NCI-H2081 (cell line): ENCODE data around the gene GPHN.
"Not testable (repeated sequence)": the region's sequence is repeated elsewhere in the genome, so short reads cannot be mapped to it uniquely, and the experiment has no call there.

Experiments
- DNase-seq, 2 experiments: peaks; one replicate each; lab custom pipeline; 2025; lab: John Stamatoyannopoulos, UW

The GPHN gene

DNA sequence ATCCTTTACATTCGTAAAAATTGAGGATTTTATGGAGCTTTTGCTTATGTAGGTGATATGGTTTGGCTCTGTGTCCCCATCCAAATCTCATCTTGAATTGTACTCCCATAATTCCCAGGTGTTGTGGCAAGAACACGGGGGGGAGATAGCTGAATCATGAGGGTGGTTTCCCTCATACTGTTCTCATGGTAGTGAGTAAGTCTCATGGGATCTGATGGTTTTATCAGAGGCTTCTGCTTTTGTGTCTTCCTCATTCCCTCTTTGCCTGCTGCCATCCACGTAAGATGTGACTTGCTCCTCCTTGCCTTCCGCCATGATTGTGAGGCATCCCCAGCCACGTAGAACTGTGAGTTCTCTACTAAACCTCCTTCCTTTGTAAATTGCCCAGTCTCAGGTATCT lies 5.1 kb upstream of the GPHN start:
- DNase-seq, result not testable (repeated sequence)

DNA sequence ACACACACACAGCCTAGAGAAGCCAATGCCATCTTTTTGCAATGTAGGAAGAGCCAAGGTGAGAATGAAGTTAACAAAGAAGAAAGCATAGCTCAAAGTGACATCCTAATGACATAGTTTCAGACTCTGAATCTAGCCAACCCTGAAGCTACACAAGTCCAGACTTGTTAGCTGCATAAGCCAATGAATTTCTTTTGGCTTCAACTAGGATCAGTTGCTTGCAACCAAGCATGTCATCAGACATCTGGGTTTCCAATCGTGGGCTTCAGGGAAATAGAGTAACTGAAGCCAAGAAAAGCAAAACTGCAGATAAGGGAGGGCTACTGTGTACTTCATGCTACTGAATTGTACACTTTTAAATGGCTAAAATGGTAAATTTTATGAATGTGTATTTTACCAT lies 4.4 kb upstream of the GPHN start:
- DNase-seq, result no peak

DNA sequence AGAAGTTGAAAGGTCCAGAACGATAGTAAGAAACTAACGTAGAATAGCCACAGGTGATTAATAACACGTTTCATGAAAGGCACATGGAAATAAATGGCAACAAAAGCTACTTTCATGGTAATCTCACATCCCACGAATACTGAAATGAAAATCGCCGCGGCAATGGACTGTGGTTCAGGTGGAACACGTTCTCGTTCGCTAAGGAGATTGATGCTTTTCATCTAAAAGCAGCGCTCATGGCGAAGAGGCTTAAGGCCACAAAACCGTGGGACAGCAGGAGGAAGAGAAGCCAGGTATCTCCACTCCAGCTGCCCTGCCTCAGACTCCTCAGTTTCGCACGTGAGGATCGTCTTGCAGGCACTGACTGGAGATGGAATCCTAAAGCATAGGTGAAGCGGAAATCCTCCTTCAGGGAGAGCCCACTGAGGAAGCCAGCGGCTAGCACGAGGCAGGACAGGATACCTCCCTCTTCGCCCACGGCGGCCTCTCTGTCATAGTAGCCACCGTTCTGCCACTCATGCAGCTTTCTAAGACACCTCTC lies 696 bp upstream of the GPHN start:
- peak; percentile 47 to 85 for DNase-seq

DNA sequence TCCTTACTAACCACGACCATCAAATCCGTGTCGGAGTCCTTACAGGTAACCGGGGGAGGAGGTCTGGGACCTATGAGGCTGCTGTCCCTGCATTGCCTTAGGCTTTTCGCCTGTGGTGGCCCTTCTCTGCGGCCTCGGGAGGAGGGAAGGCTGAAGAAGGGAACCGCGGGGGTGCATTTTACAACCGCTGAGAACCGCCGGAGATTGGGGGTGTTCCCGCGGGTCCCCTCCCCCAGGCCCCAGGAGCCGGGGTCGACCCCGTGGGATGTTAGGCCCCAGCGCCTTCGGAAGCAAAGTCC lies 549 bp downstream of the GPHN start:
- DNase-seq, result no peak

DNA sequence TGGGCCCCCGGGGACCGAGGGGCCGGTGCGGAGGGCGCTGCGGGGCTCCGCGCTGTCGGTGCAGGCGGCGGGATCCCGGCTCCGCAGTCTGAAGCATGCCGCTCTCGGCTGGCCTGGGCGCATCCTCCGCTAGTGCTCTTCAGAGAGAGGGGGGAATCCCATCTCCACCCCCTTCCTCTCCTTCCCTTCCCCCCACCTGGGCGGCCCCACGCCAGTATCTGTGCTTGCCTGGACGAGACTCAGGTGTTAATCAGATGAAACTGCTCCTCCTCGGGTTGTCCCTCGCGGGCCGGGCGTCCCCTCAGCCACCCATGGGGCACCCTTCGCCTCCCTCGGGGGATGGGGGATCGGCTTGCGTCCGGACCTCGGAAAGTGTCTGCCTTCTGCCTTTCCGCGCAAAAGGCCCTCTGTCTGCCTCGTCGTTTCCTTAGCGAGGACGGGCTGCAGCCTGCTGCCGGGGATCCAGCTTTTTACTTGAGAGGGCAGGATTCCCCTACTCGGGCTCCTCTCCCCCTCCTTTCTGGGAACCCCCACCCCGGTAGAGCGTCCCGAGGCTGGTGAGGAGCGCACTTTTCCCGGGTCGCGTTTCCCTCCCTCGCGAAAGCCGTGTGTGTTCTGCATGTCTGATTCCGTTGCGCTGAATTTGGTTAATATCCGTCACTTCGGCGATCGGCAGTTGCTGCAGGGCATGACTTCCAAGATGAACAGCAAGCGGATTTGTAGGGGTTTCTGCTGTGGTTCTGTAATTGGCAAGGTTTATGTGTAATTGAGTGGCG lies 1.1 kb downstream of the GPHN start:
- DNase-seq, result peak; percentile 14 to 60

DNA sequence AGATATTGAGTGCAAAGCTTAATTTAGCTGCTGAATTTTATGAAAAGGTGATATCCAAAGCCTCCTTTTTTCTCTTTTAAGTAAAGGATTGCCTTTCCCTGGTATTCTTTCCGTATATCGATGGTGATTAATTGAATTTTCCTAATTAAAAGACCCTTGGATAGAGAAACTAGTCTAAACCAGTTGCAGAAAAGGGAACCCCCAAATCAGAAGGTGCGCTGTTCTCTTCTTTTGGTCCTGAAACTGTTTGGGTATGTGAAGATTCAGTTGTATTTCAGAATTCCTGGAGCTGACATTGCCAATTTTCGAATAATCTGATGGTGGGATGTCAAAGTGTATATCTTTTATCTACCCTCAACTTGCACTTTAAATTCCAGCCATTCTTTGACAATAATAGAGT lies 1.9 kb downstream of the GPHN start:
- no peak for DNase-seq

DNA sequence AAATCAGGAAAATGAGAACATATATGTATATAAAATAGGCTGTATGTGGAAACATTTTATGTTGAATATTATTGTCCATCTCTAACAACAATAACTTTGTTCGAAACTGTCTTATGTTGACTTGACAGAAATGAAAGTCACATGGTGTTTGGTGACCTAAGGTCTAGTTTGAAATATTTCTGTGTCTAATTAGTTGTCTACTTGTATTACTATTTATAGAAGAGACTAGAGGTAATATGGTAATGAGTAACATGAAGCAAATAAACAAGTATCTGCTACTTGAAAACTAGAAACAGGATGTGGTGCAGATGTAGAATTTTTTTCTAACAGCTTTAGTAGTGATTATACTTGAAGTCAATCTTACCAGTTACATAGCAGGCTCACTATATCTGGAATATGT lies 3.9 kb downstream of the GPHN start:
- no peak for DNase-seq

DNA sequence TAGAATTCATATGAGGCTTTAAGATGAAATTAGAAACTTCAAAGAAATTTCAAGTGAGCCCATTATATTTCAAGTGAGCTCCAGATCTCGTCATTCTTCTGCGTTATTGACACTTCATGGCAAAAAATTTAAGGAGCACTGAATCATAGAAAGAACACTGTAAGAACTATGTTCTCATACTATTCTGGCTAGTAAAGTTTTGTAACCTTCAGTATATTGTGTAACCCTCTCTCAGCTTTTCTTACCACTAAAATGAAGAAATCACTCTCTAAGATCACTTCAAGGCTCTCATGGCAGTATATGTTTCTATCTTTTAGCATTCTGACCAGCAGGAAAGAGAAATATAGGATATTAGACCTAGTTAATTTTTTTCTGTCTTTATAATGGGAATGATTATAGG lies 6.3 kb downstream of the GPHN start:
- no peak for DNase-seq

DNA sequence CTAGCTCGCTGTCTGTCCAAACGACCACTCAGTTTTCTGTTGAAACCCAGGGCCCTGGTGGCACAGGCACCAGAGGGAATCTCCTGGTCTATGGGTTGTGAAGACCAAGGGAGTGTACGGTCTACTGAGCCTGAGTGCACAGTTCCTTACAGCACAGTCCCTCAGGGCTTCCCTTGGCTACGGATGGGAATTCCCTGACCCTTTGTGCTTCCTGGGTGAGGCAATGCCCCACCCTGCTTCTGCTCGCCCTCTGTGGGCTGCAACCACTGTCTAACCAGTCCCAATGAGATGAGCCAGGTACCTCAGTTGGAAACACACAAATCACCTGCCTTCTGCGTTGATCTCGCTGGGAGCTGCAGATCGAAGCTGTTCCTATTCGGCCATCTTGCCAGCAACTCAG lies 22.6 kb downstream of the GPHN start:
- no peak for DNase-seq

DNA sequence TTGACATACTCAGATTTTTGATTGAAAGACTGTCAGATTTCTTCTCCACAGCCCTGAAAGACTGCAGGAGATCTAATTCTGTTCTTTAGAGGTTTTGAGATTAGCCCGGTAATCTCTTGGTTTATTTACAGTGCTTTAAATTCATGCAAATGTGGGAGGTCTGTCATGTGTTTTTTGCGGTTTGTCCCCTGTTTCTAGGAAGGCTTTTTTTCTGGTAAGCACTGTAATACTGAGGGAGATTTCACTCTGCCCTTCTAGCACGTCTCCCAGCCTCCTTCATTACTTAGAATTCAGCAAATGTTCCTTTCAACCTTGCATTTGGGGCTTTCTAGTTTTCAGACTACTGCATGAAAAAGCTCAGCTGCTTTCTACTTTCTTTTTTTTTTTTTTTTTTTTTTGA lies 31.1 kb downstream of the GPHN start:
- DNase-seq, result no peak

DNA sequence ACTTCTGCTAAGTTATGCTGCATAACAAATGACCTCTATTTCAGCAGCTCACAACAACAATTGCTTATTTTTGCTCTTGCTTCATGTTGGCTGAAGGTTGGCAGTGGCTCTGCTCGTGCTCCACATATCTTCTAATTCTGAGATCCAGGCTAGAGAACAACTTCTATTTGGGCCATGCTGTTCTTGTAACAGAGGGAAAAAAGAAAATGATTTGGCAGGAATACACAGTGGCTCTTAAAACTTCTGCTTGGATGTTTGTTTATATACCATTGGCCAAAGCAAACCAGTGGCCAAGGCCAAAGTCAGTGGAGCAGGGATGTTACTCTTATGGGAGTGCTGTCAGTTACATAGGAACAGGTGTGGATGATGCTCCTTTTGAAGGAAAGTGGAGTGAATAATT lies 32.1 kb downstream of the GPHN start:
- DNase-seq, result no peak

DNA sequence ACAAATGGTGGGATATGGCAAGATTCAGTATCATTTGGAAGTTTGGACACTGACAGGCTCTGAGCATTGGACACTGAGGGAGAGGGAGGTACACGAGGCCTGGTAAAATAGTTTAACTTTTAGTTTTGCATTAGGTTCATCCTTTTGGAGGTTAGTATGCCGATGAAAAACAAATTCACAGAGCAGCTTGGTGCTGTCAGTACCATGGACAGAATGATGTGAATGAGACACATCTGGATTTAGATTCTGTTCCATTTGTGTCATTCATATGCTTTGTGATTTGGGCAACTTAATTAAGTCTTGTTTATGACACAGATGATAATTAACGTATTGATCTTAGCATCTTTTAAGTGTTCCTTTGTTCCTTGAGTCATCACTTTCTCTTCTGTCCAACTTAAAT lies 33.7 kb downstream of the GPHN start:
- no peak for DNase-seq

DNA sequence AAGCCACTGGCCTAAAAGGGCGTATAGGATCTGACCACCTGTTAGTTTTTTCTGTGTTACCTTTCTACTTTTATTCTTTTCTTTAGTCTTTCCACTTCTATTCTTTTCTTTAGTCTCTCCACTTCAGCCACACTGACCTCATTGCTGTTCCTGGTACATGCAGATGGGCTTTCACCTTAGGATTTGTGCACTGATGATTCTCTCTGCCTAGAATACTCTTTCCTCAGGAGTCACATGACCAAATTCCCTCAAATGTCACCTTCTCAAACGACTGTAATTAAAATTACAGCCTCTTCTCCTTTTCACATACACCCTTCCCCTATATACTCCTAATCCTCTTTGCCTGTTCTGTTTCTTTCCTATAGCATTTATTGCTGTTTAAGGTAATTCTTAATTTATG lies 36.0 kb downstream of the GPHN start:
- no peak for DNase-seq

DNA sequence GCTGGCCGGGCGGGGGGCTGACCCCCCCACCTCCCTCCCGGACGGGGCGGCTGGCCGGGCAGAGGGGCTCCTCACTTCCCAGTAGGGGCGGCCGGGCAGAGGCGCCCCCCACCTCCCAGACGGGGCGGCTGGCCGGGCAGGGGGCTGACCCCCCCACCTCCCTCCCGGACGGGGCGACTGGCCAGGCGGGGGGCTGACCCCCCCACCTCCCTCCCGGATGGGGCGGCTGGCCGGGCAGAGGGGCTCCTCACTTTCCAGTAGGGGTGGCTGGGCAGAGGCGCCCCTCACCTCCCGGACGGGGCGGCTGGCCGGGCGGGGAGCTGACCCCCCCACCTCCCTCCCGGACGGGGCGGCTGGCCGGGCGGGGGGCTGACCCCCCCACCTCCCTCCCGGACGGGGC lies 37.2 kb downstream of the GPHN start:
- not testable (repeated sequence) for DNase-seq

DNA sequence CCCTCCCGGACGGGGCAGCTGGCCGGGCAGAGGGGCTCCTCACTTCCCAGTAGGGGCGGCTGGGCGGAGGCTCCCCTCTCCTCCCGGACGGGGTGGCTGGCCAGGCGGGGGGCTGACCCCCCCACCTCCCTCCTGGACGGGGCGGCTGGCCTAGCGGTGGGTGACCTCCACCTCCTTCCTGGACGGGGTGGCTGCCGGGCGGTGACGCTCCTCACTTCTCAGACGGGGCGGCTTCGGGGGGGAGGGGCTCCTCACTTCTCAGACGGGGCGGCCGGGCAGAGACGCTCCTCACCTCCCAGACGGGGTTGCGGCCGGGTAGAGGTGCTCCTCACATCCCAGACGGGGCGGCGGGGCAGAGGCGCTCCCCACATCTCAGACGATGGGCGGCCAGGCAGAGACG lies 37.8 kb downstream of the GPHN start:
- not testable (repeated sequence) for DNase-seq

DNA sequence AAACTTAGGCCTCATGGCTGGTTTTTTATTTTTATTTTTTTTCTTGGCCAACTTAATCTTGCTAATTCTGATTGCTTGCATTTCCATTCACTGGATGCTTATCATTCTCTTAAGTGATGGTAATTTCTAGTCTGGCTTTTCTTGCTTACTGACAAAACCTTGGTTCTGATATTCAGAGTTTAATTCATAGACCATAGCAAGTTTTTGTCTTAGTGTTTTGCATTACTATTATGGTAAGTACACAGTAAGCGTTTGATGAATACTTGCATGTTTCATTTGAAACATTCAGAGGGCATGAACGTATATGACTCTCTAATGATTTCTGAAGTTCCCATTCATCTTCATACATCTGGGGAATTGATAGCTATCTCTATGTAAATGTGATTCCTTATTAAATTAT lies 55.8 kb downstream of the GPHN start:
- DNase-seq, result no peak

DNA sequence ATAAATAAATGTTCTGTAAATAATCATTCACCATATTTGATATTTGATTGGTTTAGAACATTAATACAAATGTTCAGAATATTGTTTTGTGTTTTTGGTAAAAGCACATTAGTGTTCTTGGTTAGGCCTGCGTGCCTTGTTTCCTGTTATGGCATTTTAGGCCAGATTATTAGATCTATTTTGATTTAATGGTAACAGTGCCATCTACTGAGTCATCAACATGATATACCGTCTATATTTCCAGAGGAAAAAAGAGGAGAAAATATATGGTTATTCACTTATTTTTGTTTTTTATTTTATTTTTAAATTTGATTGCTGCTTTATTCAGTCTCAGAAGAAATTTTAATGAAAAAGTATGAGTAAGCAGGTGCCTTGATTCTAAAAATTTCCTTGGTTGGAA lies 60.3 kb downstream of the GPHN start:
- no peak for DNase-seq

DNA sequence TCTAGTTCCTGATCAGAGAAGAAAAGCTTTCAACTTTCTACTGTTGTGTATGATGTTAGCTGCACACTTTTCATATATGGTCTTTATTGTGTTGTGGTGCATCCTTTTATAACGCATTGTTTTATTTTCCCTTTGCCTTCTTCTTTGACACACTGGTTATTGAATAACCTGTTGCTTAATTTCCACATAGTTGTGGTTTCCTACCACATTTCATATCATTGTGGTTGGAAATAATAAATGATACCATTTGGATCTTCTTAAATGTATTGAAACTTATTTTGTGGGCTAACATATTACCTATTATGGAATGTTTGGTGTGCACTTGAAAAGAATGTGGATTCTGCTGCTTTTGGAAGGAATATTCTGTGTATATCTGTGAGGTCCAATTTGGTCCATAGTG lies 64.9 kb downstream of the GPHN start:
- no peak for DNase-seq

DNA sequence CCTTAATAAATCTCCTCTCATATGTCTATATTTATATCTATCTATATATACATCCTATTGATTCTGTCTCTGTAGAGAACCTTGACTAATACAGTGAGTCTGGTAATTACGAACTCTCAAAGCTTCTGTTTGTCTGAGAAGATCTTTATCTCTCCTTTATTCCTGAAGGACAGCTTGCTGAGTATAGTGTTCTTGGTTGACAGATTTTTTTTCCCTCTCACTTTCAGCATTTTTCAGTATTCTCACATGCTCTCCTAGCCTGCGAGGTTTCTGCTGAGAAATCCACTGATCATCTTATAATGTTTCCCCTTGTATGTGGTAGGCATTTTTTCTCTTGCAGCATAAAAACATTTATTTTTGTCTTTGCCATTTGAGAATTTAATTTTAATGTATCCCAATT lies 67.1 kb downstream of the GPHN start:
- DNase-seq, result no peak

DNA sequence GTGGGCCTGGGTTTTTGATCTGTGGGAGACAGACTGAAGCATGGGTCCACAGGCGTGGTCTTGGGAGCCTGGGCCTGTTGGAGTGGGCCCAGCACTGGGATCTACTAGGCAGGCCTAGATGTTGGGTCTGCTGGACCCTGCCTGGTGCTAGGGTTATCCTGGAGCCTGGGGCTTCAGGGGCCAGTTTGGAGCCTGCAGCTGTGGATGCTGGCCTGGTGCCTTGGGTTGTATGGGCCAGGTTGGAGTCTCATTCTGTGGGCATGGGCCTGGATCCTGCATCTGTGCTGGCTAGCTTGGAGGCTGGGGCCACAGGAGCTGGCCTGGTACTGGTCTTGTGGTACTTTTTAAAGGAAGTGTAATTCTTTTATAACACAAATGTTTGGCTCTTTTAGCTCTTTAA lies 68.0 kb downstream of the GPHN start:
- DNase-seq, result no peak

DNA sequence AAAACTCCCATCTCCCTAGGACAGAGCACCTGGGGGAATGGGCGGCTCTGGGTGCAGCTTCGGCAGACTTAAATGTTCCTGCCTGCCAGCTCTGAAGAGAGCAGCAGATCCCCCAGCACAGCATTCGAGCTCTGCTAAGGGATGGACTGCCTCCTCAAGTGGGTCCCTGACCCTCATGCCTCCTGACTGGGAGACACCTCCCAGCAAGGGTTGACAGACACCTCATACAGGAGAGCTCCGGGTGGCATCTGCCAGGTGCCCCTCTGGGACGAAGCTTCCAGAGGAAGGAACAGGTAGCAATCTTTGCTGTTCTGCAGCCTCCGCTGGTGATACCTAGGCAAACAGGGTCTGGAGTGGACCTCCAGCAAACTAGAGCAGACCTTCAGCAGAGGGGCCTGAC lies 79.8 kb downstream of the GPHN start:
- DNase-seq, result not testable (repeated sequence)

DNA sequence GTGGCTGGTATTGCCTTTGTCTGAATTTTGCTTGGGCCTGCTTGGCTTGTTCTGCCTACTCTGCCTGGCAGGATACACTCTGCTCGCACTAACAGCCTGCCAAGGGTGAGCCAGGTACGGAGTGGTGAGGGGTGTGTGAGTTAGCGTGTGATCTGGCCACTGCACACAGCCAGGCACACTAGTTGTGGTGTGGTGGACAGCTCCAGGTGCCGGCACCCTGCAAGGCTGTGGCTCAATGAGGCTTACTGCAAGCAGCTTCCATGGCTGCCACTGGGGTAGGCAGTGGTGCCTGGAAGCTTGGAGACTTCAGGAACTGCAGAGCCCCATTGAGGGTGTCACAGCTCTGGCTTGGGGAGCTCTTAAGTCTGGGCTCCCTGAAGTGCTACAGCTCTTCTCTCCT lies 87.4 kb downstream of the GPHN start:
- no peak for DNase-seq

DNA sequence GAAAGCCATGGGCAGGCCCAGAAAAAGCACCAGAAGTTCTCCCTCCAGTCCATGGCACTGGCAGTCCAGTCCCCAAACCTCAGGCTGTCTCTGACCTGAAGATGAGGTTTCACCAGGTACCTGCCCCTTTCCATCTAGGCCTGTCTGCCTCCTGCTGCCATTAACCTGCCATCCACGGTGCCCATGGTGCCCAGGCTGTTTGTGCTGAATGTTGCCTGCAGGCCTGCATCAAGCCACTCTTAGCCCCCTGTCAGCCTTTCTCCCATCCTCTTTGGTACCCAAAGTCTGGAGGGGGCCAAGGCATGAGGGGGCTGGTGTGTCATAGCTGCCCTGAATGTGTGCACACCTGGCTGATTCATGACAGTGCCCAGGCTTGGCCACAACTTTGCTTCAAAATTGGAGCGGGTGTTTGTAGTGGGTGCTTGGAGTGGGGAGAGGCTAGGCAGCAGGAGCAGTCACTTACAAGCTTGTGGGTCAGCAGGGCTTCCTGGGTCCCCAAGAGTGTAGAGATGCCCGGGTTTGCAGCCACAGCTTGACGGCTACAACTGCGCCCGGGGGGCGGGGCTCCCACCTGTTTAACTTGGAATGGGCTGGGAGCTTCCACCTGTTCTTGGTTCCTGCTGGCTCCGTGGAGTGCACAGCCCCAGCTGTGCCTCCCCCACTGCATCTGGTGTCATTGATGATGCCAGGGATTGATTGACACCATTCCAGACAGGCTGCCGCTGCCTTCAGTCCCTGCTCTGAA lies 88.5 kb downstream of the GPHN start:
- DNase-seq, result no peak

DNA sequence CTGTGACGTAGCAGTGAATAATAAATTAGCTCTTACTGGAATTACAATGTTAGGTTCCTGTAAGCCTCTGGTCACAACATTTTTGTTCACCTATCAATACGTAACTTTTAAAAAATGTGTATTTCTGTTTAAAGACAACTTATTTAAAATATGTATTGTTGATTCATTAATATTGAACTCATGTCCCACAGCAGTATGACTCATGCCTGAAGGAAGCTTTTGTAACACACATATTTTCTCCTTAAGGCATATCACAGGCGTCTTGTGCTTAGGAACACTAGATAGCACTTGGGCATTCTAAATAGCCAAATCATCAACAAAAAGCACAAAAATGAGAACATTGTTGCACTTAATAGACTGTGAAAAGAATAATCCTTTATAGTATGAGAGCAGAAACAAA lies 92.5 kb downstream of the GPHN start:
- no peak for DNase-seq
